Activated CD4-positive, alpha-beta T cell treated with anti-CD3 and anti-CD28 coated beads for 36 hours (primary cell): Measurements from ENCODE around the gene ITPR2. TPM values are rescaled to one million over a fixed set of nuclear protein-coding genes. Genes with fewer than 3 reads are reported as not detected.

ENCODE experiments used
- ATAC-seq: fragments of 200-7000 bp; cut with Tn5 transposase; one replicate; pipeline ENCODE4 v1.10.0; 2021; ENCODE audit warnings: mild to moderate bottlenecking, moderate library complexity
- CTCF ChIA-PET: fragments of 350-600 bp; sonication (Branson Sonifier 250); formaldehyde crosslinking; loops from one replicate; lab custom pipeline; 2021; ENCODE audit warnings: antibody characterized with exemption; lab: Charles Lee
- POLR2A ChIA-PET: fragments of 350-600 bp; sonication (Branson Sonifier 250); formaldehyde crosslinking; loops from one replicate; lab custom pipeline; 2021; ENCODE audit warnings: antibody characterized with exemption, inconsistent platforms; lab: Charles Lee
- DNase-seq: peaks from one replicate; pipeline ENCODE4 v3.0.0-alpha.2; 2020
- H3K27ac Mint-ChIP-seq: one replicate; pipeline ENCODE4 v1.8.0; 2021; ENCODE audit warnings: mixed read lengths
- H3K27me3 Mint-ChIP-seq: one replicate; pipeline ENCODE4 v1.8.0; 2021; ENCODE audit warnings: mixed read lengths
- H3K36me3 Mint-ChIP-seq: one replicate; pipeline ENCODE4 v1.8.0; 2021; ENCODE audit warnings: low read depth, mixed read lengths
- H3K4me1 Mint-ChIP-seq: one replicate; pipeline ENCODE4 v1.8.0; 2021; ENCODE audit warnings: mixed read lengths
- H3K4me3 Mint-ChIP-seq: one replicate; pipeline ENCODE4 v1.8.0; 2021; ENCODE audit warnings: mild to moderate bottlenecking, moderate library complexity, mixed read lengths
- H3K9me3 Mint-ChIP-seq: one replicate; pipeline ENCODE4 v1.8.0; 2021; ENCODE audit warnings: low read depth, mixed read lengths
- intact Hi-C, 2 experiments: fragments of 100-400 bp; cut with DNase I in 1 of 2; cut with micrococcal nuclease in 1 of 2; formaldehyde crosslinking; loops; one replicate each; pipeline versions ENCODE4 v1.14.2 to v1.15.1; 2022 to 2024; cut with DNase I, micrococcal nuclease
- total RNA-seq, 2 experiments: library from RNA; stranded (reverse); gene quantifications; one replicate each; pipeline ENCODE4 v1.2.3, GENCODE V29; 2021

Gene ITPR2
- total RNA-seq, 2 experiments from 2014 or later, result 27.3 to 28.6 TPM

DNA sequence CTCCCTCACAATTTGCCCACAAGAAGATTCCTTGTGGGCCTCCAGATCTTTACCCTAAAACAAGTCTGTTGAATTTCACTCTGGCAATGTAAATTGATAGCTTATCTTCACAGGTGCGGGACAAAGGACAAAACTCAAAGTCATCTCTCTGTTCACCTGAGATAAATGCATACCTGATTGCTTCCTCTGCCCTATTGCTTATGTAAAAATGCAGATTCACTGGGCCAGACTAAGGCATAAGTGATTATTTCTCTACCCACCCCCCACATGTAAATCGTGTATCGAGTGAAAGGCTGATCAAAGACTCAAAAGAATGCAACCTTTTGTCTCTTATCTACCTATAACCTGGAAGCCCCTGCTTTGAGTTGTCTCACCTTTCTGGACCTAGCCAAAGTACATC is 320.8 kb downstream of the ITPR2 start:
- DNase-seq (no peak), ATAC-seq (no peak)
- no peaks in the 10 kb centered on the region for H3K9me3 Mint-ChIP-seq
- intact Hi-C loops, result no loop called here
- no peaks in the 10 kb centered on the region for H3K4me1 Mint-ChIP-seq
- H3K4me3 Mint-ChIP-seq, result no peak overlapping the region
- ChIA-PET POLR2A (no interaction called here), CTCF (interaction anchor here (0.6 to 1.1 kb wide), 2 partner anchors 12 to 75 kb away, joined by 3 to 4 read pairs; no protein-coding TSS in a partner anchor)
- no peaks in the 10 kb centered on the region for H3K27me3 Mint-ChIP-seq
- H3K36me3 Mint-ChIP-seq, result peaks cover 7% of the 10 kb centered on the region
- H3K27ac Mint-ChIP-seq, result no peak overlapping the region

DNA sequence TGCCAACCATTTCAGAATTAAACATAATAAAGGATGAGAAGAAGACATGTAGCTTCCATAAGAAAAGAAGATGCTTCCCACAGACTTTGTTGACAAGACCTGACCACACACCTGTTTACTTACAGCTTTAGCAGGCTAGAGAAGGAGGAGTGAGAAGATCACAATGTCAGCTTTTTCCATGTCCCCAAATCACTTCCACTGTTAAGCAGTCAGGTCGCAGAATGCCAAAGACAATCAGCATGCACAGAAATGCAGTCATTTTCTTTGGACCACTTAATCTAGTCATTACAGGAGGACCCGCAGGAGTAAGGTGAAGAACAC is 322.7 kb downstream of the ITPR2 start:
- no peaks in the 10 kb centered on the region for H3K9me3 Mint-ChIP-seq
- DNase-seq, result no peak
- H3K36me3 Mint-ChIP-seq, result peaks cover 5% of the 10 kb centered on the region
- no peaks in the 10 kb centered on the region for H3K4me1 Mint-ChIP-seq
- no peaks in the 10 kb centered on the region for H3K27me3 Mint-ChIP-seq
- no peak overlapping the region for H3K4me3 Mint-ChIP-seq
- POLR2A ChIA-PET, result interaction anchor here (0.6 kb wide), 1 partner anchor 213 kb away, joined by 3 read pairs; no protein-coding TSS in a partner anchor
- H3K27ac Mint-ChIP-seq, result no peak overlapping the region
- intact Hi-C loops, result no loop called here
- CTCF ChIA-PET, result interaction anchor here (1.9 kb wide), 1 partner anchor 10 kb away, joined by 4 read pairs; no protein-coding TSS in a partner anchor
- ATAC-seq, result no peak

DNA sequence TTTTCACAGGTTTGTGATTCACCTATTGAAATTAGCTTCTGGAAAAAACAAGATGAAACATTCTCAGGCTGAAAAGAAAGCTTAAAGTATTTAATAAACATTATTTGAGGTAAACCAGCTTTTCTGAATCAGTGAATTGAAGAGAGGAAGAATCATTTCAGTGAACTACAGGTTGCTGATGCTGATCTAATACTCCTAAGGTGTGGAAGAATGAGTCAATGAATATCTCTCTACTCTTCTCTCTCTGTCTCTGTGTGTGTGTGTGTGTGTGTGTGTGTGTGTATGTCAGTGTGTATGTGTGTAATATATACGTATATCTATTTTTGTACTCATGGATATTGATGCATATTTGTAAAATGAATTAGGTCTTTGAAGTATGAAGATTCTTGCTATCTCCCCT is 325.4 kb downstream of the ITPR2 start:
- ChIA-PET CTCF (no interaction called here), POLR2A (no interaction called here)
- DNase-seq, result no peak
- Mint-ChIP-seq H3K4me3 (no peak overlapping the region), H3K9me3 (no peaks in the 10 kb centered on the region), H3K27me3 (no peaks in the 10 kb centered on the region), H3K36me3 (peaks cover 8% of the 10 kb centered on the region), H3K27ac (no peak overlapping the region), H3K4me1 (no peaks in the 10 kb centered on the region)
- intact Hi-C loops, result no loop called here
- no peak for ATAC-seq

DNA sequence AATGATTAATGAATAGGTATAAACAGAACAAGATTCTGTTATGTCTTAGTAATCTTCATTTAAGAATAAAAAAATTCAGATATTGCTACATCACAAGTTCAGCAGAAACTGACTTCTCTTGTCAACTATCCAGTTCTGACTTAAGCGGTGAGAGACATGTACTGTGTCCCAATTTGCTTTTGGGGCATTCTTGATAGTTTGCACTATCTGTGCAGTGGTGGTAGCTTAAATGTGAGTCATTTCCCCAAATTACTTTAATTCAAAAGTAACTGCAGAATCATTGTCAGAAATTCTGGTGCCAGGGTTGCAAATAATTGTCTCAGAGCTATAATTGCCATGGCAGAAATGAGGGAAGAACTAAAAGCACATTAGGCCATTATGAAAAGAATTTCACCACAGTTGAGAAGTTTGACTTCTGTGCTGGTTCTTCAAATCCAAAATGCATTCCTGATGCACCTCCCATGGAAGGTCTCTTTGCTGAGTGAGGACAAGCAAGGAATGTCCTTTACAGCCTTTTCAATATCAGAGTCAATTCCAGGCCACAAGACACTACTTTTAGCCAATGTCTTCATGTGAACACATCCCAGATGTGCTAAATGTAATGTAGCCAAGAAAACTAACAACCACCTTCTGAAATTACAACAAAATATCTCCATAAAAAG is 332.9 kb downstream of the ITPR2 start:
- H3K27me3 Mint-ChIP-seq, result no peaks in the 10 kb centered on the region
- H3K36me3 Mint-ChIP-seq, result peaks cover 5% of the 10 kb centered on the region
- DNase-seq (no peak), ATAC-seq (no peak)
- CTCF ChIA-PET, result interaction anchor here (1.3 kb wide), 1 partner anchor 10 kb away, joined by 4 read pairs; no protein-coding TSS in a partner anchor
- H3K9me3 Mint-ChIP-seq, result no peaks in the 10 kb centered on the region
- H3K4me3 Mint-ChIP-seq, result no peak overlapping the region
- intact Hi-C loops, result no loop called here
- POLR2A ChIA-PET, result no interaction called here
- H3K27ac Mint-ChIP-seq, result no peak overlapping the region
- H3K4me1 Mint-ChIP-seq, result no peaks in the 10 kb centered on the region

DNA sequence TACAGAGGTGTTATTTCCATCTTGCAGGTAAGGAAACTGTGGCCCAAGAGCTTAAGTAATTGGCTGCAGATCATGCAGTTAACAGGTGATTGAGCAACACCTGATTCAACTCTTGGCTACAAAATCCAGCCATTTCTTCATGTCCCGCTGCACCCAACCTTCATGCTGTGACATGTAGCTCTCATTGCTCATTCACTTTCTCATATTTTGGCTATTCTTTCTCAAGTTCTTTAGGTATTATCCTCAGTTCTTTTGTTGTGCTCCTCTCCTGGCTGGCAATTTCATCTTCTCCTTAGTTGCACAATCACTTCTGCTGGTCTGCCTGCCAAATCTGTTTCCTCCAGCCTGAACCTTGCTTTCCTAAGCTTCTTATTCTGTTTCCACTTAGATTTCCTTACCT is 336.8 kb downstream of the ITPR2 start:
- intact Hi-C loops, result no loop called here
- ATAC-seq (no peak), DNase-seq (no peak)
- POLR2A ChIA-PET, result no interaction called here
- Mint-ChIP-seq H3K4me3 (no peak overlapping the region), H3K9me3 (no peaks in the 10 kb centered on the region), H3K36me3 (peaks cover 23% of the 10 kb centered on the region), H3K27me3 (no peaks in the 10 kb centered on the region), H3K4me1 (no peaks in the 10 kb centered on the region), H3K27ac (no peak overlapping the region)
- CTCF ChIA-PET, result interaction anchor here (0.6 to 0.8 kb wide), 2 partner anchors 32 to 168 kb away, joined by 3 read pairs; no protein-coding TSS in a partner anchor

DNA sequence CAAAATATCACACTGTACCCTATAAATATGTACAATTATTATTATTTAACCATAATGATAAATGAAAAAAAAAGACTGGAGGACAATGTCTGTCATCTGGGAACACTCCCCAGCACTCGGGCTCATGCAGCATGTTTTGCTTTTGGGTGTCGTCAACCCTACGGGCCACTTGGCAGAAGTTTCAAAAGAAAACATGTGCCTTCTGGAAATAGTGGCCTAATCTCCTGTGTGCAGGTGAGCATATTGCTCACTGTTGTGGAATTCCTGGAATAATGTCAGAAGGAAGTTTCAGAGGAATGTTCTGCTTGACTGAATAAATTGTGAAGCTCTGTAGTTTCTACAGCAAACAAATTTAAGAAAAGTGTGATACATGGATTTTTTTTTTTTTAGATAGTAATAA is 339.3 kb downstream of the ITPR2 start:
- ChIA-PET CTCF (interaction anchor here (0.7 kb wide), 1 partner anchor 8 kb away, joined by 4 read pairs; no protein-coding TSS in a partner anchor), POLR2A (no interaction called here)
- H3K27ac Mint-ChIP-seq, result no peak overlapping the region
- H3K4me3 Mint-ChIP-seq, result no peak overlapping the region
- ATAC-seq (no peak), DNase-seq (no peak)
- intact Hi-C loops, result no loop called here
- H3K36me3 Mint-ChIP-seq, result peaks cover 30% of the 10 kb centered on the region
- no peaks in the 10 kb centered on the region for H3K27me3 Mint-ChIP-seq
- H3K9me3 Mint-ChIP-seq, result no peaks in the 10 kb centered on the region
- no peaks in the 10 kb centered on the region for H3K4me1 Mint-ChIP-seq

DNA sequence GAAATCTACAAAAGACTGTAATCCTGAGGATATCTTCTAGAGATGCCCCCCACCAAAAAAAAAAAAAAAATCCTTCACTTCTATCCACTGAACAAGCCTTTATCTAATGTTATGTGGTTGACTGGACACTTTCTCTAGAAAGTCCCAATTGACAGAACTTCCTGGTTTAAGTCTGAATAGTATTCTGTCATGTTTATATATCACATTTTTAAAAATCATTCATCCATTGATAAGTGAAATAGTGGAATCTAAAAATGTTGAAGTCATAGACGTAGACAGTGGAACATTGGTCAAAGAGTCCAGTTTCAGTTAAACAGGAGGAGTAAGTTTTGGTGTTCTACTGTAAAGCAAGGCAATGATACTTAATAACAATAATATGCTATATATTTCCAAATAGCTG is 340.6 kb downstream of the ITPR2 start:
- Mint-ChIP-seq H3K9me3 (no peaks in the 10 kb centered on the region), H3K27me3 (no peaks in the 10 kb centered on the region), H3K36me3 (peaks cover 30% of the 10 kb centered on the region), H3K27ac (no peak overlapping the region), H3K4me1 (no peaks in the 10 kb centered on the region), H3K4me3 (no peak overlapping the region)
- DNase-seq, result no peak
- intact Hi-C loops, result no loop called here
- ChIA-PET CTCF (no interaction called here), POLR2A (no interaction called here)
- no peak for ATAC-seq

DNA sequence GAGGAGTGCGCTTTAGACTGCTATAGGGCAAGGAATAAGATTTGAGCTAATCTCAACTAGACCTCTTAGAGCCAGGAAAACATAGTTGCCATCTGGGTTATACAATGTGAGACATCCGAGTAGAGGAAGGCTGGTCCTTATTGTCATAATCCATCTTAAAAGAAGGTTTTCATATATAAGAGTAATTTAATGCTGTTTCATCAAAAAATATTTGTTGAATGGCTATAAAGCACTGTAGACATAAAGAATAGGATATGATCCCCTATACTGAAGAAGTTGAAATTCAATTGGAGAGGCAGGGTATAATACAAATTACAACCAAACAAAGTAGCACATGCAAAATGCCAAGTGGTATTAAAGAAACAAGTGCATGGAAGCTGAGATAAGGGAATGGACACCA is 343.1 kb downstream of the ITPR2 start:
- Mint-ChIP-seq H3K36me3 (peaks cover 32% of the 10 kb centered on the region), H3K4me1 (no peaks in the 10 kb centered on the region), H3K27me3 (no peaks in the 10 kb centered on the region), H3K9me3 (no peaks in the 10 kb centered on the region), H3K4me3 (no peak overlapping the region), H3K27ac (no peak overlapping the region)
- DNase-seq (no peak), ATAC-seq (no peak)
- ChIA-PET CTCF (no interaction called here), POLR2A (no interaction called here)
- intact Hi-C loops, result no loop called here

DNA sequence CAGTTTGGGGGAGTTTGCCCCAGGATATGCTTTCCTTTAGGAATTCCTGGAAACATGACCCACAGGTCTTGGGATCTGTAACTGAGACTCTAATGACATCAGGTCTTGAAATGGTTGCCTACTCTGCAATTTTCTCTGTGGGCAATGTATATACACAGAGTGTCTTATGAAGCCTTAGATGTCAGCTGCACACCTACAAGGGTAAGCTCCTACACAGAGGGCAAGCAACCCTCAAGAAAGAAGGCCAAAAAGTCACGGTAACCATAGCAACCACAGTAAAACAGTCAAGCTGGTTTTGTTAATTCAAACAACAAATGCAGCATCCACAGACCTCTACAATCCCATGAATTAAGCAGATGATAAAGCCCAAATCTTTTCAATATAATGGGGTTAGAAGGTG is 344.6 kb downstream of the ITPR2 start:
- ChIA-PET POLR2A (no interaction called here), CTCF (interaction anchor here (0.8 to 1.0 kb wide), 2 partner anchors 10 to 21 kb away, joined by 3 read pairs; no protein-coding TSS in a partner anchor)
- ATAC-seq (no peak), DNase-seq (no peak)
- Mint-ChIP-seq H3K36me3 (peaks cover 31% of the 10 kb centered on the region), H3K27ac (no peak overlapping the region), H3K9me3 (no peaks in the 10 kb centered on the region), H3K4me1 (no peaks in the 10 kb centered on the region), H3K27me3 (no peaks in the 10 kb centered on the region), H3K4me3 (no peak overlapping the region)
- intact Hi-C loops, result no loop called here

DNA sequence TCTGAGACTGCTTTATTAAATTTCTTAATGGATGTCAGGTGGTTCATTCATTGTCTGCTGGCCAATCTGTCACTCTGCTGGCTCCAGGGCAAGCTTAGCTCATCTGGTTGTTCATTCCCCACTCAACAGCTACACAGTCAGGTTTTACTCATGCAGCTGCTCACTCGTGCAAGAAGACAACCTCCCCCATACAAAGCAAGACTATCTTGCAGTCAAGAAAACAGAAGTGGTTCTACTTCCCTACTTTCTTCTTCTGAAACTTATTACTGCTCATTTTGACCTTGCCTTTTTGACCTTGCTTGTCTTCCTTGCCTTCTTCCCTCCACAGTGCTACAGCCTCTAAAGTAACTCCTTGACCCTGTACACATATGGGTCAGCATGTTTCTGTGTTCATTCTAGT is 359.7 kb downstream of the ITPR2 start:
- CTCF ChIA-PET, result no interaction called here

DNA sequence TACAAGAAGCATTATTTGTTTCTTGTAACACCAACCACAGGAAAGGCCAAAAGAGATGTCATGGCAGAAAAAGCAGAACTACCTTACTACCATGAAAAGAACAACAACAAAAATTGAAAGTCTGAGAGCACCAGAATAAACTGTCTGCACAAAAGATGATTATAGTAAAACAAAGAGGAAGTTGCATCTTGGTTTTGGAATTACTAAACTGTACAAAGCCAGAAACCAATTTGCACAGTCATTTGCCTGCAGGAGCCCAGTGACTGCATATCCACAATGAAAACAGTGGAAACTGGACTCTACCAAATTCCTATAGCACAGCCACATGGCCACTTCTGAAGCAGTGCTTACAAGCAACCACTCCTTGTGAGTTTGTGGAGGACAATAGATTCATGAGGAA is 361.4 kb downstream of the ITPR2 start:
- ATAC-seq, result peak; percentile 85
- H3K27me3 Mint-ChIP-seq, result no peaks in the 10 kb centered on the region

More for the DNA sequence above, 359.7 kb downstream of the ITPR2 start:
- H3K27ac Mint-ChIP-seq, result no peak overlapping the region
- H3K4me3 Mint-ChIP-seq, result no peak overlapping the region
- H3K36me3 Mint-ChIP-seq, result peaks cover 43% of the 10 kb centered on the region
- ATAC-seq (no peak), DNase-seq (no peak)
- intact Hi-C loops, result no loop called here
- no peaks in the 10 kb centered on the region for H3K27me3 Mint-ChIP-seq
- no peaks in the 10 kb centered on the region for H3K9me3 Mint-ChIP-seq
- peaks cover 12% of the 10 kb centered on the region for H3K4me1 Mint-ChIP-seq
- POLR2A ChIA-PET, result no interaction called here

DNA sequence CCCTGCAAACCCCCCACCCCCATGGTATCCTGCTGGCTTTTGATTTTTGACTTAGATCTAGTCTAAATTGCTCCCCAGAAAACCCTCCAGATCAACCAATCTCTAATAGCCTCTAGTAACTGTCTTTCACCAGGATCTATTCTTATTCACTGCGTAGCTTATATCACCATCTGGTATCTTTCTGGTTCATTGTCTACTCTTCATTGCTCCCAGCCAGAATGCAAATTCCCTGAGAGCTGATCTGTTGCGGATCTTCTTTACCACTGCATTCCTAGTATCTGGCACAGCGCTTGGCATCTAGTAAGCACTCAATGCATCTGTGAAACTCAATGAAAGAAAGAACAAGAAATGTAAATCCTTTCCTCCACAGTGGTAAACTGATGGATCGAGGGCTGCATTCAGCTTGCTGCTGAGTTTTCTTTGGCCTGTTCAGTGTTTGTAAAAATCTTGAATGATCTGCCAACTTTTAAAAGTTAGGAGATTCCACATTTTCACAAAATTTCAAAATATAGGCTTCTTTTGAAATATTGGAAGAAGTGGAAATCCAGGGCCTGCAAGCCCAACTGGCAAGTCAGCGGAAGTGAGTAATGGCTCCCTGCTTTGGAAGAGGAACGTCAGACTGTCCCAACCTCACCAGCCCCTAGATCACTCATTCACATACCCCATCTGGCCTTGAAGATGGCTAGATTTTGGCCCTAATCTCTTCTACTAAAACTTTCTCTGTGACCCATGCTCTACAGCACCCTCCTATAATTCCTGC is 363.4 kb downstream of the ITPR2 start:
- DNase-seq (no peak), ATAC-seq (no peak)
- ChIA-PET POLR2A (no interaction called here), CTCF (no interaction called here)
- Mint-ChIP-seq H3K4me3 (no peak overlapping the region), H3K4me1 (peaks cover 12% of the 10 kb centered on the region), H3K27ac (no peak overlapping the region), H3K9me3 (no peaks in the 10 kb centered on the region), H3K27me3 (no peaks in the 10 kb centered on the region), H3K36me3 (peaks cover 22% of the 10 kb centered on the region)
- intact Hi-C loops, result no loop called here

More for the DNA sequence above, 361.4 kb downstream of the ITPR2 start:
- Mint-ChIP-seq H3K9me3 (no peaks in the 10 kb centered on the region), H3K27ac (peak overlapping the region; percentile 23), H3K4me3 (no peak overlapping the region), H3K4me1 (peaks cover 12% of the 10 kb centered on the region), H3K36me3 (peaks cover 35% of the 10 kb centered on the region)
- intact Hi-C loops, result no loop called here
- DNase-seq, result peak; percentile 26
- ChIA-PET POLR2A (no interaction called here), CTCF (no interaction called here)
